PC-3 (cell line): ENCODE measurements around the gene LLGL2.

Source experiments
- CTCF ChIP-seq: fragments of 300-600 bp; sonication (generic); conservative IDR thresholded peaks from 2 replicates; pipeline ENCODE4 v1.5.1; 2017; ENCODE audit warnings: antibody characterized with exemption, low read depth, mild to moderate bottlenecking, low read length
- EZH2 ChIP-seq: fragments of 300-600 bp; sonication (generic); IDR thresholded peaks from one replicate; pipeline ENCODE4 v1.6.1; 2017; ENCODE audit warnings: antibody characterized with exemption, mild to moderate bottlenecking, low read length; ENCODE audit not compliant: unreplicated experiment

GRCh38 chr17:75498039-75498725 is 27.3 kb upstream of the LLGL2 start:
- TF ChIP-seq CTCF: no peak
- no peak for TF ChIP-seq EZH2
